NCI-H345 treated with DMSO at 0.1 percent for 48 hours (cell line): ENCODE measurements around the gene NLRC3.
"Not testable (repeated sequence)": the region's sequence is repeated elsewhere in the genome, so short reads cannot be mapped to it uniquely, and the experiment has no call there.

Source experiments
- DNase-seq: peaks from one replicate; lab custom pipeline; 2025; ENCODE audit not compliant: unreplicated experiment; lab: John Stamatoyannopoulos, UW

Gene NLRC3

DNA sequence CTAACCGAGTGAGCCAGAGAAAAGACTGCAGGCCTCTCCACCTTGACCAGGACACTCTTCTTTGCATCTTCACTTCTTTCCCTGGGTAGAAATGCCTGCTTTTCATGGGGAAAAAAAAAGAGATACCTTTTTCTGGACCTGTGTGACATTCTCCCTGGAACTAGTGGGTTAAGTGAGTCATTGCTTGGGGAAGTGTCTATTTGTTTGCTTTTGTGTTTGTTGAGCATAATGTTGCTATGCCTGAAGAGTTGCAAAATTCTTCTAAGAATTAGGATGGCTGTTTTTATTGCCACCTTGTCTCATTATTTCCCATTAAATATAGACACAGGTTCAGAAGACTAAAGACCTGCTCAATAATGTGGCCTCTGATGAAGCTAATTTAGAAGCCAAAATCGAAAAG lies 57.6 kb downstream of the NLRC3 start:
- no peak for DNase-seq

DNA sequence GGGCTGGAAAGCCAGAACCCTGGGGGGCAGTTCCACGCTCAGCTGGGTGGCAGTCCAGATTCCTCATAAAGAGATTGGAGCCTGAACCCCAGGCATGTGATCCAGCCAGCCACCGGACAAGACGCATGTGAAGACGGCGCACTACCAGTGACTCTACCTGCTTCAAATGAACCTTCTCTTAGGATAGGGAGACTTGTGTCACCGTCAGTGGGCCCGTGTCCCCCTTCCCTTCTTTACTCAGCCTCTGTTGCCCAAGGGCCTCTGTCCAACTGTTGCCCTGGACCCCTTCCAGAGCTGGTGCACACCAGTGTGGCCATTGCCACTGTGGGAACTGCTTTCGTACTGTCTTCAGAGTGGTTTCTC lies 58.2 kb downstream of the NLRC3 start:
- no peak for DNase-seq

DNA sequence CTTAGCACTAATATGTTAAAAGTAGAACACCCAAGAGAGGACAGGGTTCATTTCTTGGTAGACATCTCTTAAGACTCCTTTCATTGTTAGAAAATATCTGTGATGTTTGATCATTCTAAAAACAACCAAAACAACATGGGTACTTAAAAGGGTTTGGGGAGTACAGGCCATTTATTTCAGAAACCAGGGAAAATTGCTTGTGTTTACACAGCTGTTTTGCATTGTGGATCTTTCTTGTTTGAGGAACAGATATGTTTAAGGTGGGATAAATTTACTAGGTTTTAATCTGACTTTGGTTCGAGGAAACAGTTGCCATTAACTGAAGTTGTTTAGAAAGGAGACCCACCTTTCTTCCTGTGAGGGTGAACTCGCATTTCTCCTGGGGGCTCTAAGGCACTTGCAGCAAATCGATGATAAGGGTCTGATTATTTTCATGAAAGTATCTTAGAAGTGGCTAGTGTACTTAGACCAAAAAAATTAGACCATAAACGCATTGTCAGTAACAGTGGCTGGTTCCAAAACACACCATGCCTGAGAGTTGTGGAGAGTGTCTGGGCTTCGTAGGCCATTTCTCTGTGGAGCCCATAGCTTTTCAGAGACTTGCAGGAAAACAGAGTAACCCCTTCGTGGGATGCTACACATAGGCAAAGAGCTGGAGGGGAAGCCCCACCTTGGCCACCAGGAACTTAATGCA lies 58.8 kb downstream of the NLRC3 start:
- no peak for DNase-seq

DNA sequence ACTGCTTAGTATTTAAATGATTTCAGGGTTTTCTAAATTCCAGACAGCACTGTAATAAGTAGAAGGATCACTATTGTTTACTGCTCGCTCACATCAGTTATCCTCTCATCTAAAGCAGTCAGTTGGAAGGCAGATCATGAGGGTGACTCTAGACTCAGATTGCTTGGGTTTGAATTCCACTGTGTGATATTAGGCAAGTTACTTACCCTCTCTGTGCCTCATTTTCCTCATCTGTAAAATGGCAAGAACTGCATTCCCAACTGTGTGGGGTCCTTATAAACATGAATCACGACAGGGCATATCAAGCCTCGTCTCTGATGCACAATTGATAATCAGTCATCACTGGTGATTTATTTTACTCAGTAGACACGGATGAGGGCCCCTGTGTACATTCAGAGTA lies 61.3 kb downstream of the NLRC3 start:
- DNase-seq = no peak

DNA sequence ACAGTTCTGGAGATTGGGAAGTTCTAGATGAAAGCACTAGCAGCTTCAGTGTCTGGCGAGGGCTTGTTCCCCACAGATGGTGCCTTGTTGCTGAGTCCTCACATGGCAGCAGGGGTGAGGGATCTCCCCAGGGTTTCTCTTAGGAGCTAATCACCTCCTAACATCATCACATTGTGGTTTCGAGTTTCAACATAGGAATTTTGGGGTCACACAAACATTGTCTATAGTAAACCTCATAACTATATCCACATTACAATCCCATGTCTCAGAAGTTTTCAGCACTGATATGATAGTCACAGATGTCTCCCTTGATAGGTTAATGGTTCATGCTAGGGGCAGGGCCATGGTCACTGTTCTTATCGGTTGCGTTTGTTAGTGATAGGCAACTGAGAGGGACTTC lies 62.6 kb downstream of the NLRC3 start:
- no peak for DNase-seq

DNA sequence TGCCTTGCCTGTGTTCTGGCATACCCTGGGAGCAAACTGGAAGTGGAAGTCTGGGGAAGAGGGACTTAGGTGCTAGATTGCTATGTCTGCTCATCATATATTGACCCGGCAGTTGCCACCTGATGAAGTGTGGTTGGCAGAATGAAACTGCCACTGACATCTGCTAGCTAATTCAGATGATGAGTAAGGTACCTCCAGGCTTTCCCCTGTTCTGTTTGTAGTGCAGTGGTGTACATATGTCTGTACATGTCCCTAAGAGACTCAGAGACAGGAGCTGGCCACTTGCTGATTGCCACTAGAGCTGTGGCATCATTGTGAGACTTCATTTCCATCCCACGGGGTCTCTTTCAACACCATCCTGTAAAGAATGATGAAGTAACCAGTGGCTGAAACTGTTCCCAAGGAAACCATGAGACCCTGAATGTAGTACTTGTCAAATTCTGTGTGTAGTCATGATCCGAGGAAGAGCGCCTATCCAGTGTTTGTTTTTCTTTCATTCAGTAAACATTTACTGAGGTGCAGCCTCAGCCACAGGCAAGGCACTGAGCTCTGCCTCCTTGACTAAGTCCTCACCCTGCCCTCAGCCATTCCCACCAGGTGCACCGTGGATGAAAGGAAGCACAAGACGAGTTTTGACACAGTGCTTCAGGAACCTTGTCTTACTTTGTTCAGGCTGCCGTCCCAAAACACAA lies 63.2 kb downstream of the NLRC3 start:
- peak; percentile 3 for DNase-seq

DNA sequence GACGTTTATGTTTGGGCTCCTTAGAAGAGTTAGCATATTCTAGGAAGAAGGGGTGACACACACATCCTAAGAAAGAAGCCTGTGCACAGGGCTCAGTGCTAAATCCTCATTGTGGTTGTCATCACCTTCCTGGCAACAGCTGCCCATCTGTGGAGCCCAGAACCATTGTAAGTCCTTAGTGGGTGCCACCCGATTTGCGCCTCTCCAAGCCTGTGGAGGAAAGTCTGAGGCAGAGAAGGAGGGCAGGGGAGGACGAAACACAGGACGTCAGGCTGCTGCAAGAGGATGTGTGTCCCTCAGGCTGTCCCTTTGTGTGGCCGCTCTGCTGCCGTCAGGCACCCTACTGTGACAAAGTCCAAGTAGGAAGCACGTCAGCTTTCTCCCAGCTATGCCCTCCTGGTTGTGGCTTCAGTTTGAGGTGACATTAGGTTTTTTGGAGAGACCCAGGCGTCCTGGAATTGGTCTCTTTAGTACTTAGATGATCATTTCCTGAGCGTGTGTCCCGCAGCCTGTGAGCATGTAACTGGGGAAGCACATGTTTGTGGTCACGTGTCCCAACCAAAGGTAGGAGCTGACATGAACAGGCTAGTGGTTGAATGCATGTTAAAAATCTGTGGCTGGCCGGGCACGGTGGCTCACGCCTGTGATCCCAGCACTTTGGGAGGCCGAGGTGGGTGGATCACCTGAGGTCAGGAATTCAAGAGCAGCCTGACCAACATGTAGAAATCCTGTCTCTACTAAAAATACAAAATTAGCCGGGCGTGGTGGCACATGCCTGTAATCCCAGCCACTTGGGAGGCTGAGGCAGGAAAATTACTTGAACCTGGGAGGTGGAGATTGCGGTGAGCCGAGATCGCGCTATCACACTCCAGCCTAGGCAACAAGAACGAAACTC lies 65.7 kb downstream of the NLRC3 start:
- DNase-seq = no peak

DNA sequence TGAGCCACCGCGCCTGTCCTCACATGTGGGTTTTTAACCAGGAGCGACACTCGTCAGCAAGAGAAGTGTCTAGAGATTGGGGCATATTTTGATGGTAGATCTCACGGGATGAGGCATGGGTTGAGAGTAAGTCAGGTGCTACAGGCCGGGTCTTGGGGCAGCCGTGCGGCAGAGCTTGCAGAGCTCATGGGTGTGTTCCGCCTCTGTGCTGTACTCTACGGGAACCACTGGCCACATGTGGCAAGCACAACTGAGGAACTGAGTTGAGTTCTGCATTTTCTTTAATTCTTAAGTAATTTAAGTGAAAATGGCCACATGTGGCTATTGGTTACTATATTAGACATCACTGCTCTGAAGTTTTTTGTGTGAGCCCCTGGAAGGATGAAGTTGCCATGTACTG lies 66.8 kb downstream of the NLRC3 start:
- DNase-seq = no peak

DNA sequence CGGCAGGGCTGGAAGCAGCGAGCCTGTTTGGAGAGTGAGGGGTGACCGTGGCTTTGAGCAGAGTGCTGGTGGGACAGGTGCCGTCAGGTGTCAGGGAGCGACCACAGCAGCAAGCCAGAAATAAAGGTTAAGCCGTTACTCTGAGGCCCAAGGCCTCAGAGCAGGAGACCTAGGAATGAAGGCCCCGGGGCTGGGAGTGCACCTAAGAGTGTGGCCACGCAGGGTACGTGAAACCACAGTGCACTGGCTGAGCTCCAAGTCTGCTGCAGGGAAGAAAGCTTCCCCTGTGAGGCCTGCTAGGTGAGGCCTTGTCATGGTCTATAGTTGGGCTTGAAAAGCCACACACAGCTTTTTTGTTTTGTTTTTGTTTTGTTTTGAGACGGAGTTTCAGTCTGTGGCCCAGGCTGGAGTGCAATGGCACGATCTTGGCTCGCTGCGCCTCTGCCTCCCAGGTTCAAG lies 67.7 kb downstream of the NLRC3 start:
- no peak for DNase-seq

DNA sequence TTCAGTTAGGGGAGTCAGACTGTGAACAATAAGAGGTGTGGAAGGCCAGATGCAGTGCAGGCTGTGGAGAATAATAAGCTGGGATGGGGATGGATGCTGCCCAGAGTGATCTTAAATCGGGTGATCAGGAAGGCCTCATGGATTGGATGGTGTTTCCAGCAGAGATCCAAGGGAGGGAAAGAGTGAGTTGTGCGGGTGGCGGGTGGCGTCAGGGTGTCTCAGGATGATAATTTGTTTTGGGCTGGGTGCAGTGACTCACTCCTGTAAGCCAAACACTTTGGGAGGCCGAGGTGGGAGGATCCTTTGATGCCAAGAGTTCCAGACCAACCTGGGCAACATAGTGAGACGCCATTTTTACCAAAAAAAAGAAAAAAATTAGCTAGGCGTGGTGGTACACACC lies 68.5 kb downstream of the NLRC3 start:
- no peak for DNase-seq

DNA sequence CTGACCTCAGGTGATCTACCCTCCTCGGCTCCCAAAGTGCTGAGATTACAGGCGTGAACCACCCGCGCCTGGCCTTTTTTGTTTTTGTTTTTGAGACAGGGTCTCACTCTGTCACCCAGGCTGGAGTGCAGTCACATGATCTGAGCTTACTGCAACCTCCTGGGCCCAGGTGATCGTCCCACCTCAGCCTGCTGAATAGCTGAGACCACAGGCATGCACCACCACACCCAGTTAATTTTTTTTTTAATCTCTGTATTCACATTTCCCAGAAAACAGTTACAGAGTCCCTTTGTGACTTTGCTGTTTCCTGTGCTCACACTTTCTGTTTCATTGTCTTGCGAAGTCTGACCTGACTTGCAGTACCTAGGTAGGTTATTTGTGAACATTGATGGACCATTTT lies 73.7 kb downstream of the NLRC3 start:
- DNase-seq = no peak

DNA sequence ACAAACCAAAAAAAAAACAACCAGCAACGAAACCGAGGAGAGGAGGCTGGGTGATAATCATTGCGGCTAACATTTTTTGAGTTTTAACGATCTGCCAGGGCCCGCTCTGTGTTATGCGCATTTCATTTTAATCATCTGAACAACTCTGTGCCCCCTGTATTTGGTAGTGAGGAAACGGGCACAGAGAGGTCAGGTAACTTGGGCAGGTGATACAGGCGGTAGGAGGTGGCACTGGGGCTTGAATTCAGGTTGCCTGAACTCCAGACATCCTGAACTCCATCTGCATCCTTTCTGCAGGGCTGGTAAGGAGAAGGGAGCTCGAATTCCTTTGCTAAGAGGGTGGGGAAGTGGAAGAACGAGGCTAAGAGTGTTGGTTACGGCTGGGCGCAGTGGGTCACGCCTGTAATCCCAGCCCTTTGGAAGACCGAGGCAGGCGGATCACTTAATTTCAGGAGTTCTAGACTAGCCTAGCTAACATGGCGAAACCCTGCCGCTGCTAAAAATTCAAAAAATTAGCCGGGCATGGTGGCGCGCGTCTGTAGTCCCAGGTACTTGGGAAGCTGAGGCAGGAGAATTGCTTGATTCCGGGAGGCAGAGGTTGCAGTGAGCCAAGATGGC lies 75.3 kb downstream of the NLRC3 start:
- DNase-seq = peak; percentile 89

DNA sequence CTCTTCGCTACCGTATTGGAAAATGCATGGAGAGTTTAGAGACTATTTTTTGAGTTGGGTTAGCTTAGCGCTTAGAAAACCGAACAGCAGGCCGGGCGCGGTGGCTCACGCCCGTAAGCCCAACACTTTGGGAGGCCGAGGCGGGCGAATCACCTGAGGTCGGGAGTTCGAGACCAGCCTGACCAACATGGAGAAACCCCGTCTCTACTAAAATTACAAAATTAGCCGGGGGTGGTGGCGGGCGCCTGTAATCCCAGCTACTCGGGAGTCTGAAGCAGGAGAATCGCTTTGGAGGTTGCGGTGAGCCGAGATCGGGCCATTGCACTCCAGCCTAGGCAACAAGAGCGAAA lies 75.8 kb downstream of the NLRC3 start:
- not testable (repeated sequence) for DNase-seq

DNA sequence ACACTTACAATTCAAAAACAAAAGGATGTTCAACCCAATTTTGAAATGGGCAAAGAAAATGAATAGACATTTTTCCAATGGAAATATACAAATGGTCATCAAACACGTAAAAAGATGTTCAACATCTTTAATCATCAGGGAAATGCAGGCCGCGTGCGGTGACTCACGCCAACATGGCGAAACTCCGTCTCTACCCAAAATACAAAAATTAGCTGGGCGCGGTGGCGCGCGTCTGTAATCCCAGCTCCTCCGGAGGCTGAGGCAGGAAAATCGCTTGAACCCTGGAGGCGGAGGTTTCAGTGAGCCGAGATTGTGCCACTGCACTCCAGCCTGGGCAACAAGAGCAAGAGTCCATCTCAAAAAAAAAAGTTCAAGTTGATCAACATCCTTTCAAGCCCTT lies 78.2 kb downstream of the NLRC3 start:
- DNase-seq = no peak

DNA sequence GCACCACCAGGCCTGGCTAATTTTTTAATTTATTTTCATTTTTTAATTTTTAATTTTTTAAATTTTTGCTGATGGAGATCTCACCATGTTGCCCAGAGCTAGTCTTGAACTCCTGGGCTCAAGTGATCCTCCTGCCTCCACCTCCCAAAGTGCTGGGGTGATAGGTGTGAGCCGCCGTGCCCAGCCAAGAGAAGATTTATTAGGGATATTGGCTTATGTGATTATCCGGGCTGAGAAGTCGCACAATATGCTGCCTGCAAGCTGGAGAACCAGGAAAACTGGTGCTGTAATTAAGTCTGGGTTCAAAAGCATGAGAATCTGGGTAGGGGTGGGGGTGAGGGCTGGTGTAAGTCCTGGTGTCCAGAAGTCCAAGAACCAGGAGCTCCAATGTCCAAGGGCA lies 79.4 kb downstream of the NLRC3 start:
- DNase-seq = no peak

DNA sequence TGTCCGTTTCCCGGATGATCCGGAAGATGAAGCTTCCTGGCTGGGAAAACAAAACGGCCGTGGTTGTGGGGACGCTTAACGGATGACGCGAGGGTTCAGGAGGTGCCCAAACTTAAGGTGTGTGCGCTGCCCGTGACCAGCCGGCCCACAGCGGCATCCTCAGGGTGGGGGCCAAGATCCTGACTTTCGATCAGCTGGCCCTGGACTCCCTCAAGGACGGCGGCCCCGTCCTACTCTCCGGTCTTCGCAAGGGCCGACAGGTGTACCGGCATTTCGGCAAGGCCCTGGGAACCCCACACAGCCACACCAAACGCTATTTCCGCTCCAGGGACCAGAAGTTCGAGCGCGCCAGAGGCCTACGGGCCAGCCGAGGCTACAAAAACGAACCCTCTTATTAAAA lies 80.8 kb downstream of the NLRC3 start:
- DNase-seq = no peak

DNA sequence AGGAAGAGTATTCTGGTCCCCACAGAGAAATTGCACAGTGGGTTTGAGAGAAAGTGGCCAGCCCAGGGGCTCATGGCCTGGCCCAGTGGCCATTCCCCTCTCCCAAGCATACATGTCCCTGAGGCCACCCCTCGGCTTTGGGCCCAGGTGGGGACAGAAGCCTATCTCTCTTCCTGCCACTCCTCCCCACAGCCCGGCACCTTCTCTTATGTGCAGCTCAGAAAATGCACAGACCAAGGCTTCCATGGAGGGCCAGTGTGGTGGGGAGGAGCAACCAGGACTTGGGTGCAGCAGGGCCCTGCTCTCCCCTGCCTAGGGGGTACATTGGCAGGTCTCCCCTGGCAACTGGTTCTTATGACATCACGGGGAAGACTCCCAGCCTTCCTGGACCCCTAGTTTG lies 82.0 kb downstream of the NLRC3 start, which contains the start of gene C16orf90:
C16orf90 (minus strand) TSS at position 314 of the 400 bp plus-strand sequence; CDS start at position 246, 68 bp downstream.
- no peak for DNase-seq

DNA sequence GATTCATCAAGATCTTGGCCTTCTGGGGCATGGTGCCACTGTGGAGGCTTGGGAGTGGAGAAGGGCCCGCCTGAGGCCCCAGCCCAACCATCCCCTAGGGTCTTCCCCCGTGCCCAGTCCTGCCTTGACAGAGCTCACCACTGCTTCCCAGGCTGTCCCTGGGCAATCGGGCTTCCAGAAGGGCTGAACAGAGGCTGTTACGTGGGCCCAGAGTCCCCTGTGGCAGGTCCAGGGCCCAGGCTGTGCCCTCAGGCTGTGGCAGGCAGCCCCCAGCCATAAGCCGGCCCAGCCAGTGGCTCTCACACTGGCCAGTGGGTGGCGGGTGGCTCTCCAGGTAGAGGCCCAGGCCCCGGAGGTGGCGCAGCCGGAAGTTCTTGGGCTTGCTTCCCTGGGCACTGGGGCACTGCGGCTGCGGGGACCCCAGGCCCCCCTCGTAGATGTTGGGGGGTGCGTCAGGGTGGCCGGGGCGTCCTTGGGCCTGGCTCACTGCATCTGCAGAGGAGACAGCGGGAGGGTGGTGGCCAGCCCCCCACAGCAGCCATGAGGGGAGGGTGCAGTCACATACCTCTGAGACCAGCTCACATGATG lies 82.7 kb downstream of the NLRC3 start:
- DNase-seq = no peak

DNA sequence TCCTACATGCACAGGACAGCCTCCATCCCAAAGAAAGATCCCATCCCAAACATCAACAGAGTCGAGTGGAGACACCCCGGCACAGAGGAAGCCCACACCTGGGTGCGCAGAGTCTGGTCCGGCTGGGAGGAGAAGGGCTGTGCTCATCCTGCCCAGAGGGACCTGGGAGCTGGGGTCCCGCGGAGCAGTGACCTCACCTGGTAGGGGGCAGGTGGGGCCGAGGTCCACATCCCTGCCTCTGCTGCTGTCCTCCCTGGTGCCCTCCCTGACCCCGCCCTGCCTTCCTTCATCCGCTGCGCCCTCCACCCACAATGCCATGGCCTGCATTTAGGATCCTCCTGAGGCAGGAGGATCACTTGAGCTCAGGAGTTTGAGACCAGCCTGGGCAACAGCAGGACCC lies 84.8 kb downstream of the NLRC3 start:
- no peak for DNase-seq

DNA sequence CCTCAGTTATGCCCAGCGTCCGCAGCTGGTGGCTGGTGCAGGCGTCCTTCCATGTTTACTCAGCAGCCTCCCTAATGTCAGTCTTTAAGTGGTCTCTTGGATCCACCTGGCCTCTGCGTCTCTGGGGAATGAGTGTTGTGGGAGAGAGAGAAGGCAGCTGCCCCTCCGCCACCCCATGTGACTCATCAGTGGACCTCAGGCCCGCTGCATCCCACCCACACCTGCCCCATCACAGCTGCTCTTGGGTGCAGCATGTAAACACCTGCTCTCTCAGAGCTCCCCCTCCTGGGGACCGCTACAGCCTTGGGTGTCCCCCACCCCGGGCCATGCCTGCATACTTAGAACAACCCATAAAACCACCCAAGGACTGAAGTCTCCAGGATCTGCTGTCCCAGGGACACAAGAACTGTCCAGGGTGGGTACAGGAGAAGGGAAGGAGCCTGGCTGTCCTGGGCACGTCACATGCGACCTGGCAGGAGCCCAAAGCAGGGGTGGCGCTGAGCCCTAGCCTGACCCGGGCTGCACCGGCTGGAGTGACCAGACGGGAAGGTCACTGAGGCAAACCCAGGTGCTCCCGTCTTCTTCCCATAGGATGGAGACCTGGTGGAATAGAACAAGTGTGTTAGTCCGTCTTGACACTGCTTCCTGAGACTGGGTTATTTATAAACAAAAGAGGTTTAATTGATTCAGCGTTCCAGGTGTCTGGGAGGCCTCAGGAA lies 86.1 kb downstream of the NLRC3 start:
- peak; percentile 24 for DNase-seq
